Calu3 (cell line): ENCODE data around the gene CHADL. TPM values are rescaled to one million over a fixed set of nuclear protein-coding genes. Genes with fewer than 3 reads are reported as not detected.

Experiments used
- BruUV-seq: library from RNA; stranded (reverse); fragments of 400-500 nt; replicated peaks from 2 replicates; lab custom pipeline; 2021; lab: Mats Ljungman, UMichigan
- CTCF ChIA-PET: fragments of 300-600 bp; sonication (Branson Sonifier 250); formaldehyde crosslinking; loops from one replicate; lab custom pipeline; 2022; ENCODE audit warnings: antibody characterized with exemption; lab: Charles Lee
- DNase-seq: peaks from one replicate; pipeline ENCODE4 v3.0.0; 2022
- H3K27ac Mint-ChIP-seq: one replicate; pipeline ENCODE4 v1.8.0; 2022; ENCODE audit warnings: mixed read lengths; ENCODE audit not compliant: unreplicated experiment
- H3K27me3 Mint-ChIP-seq: one replicate; pipeline ENCODE4 v1.8.0; 2022; ENCODE audit warnings: mixed read lengths; ENCODE audit not compliant: unreplicated experiment
- H3K36me3 Mint-ChIP-seq: one replicate; pipeline ENCODE4 v1.8.0; 2022; ENCODE audit warnings: mild to moderate bottlenecking, moderate library complexity, mixed read lengths; ENCODE audit not compliant: insufficient read depth, unreplicated experiment
- H3K4me1 Mint-ChIP-seq: one replicate; pipeline ENCODE4 v1.8.0; 2022; ENCODE audit warnings: mild to moderate bottlenecking, low read depth, mixed read lengths; ENCODE audit not compliant: unreplicated experiment
- H3K4me3 Mint-ChIP-seq: one replicate; pipeline ENCODE4 v1.8.0; 2022; ENCODE audit warnings: mild to moderate bottlenecking, low read depth, moderate library complexity, mixed read lengths; ENCODE audit not compliant: unreplicated experiment
- H3K9me3 Mint-ChIP-seq: one replicate; pipeline ENCODE4 v1.8.0; 2022; ENCODE audit warnings: low read depth, mixed read lengths; ENCODE audit not compliant: unreplicated experiment
- CTCF ChIP-seq: fragments of 200-600 bp; IDR thresholded peaks from one replicate; pipeline ENCODE4 v1.8.0; 2022; ENCODE audit warnings: antibody characterized with exemption; ENCODE audit not compliant: unreplicated experiment
- intact Hi-C: fragments of 100-400 bp; cut with micrococcal nuclease; formaldehyde crosslinking; loops from one replicate; pipeline ENCODE4 v1.10.0; 2022; ENCODE audit not compliant: unreplicated experiment
- total RNA-seq: library from RNA; stranded (reverse); gene quantifications from 2 replicates; pipeline ENCODE4 v1.2.3, GENCODE V29; 2022

Gene CHADL
- total RNA-seq, 1 experiment from 2014 or later: 0.73 TPM

- TF ChIP-seq CTCF: no peak
- no TSS peak for BruUV-seq
- DNase-seq: no peak
- peaks cover 35% of the 10 kb centered on the region for H3K36me3 Mint-ChIP-seq
- no peaks in the 10 kb centered on the region for H3K27me3 Mint-ChIP-seq
- intact Hi-C loops: no loop called here
- H3K9me3 Mint-ChIP-seq: no peaks in the 10 kb centered on the region
- H3K27ac Mint-ChIP-seq: no peak overlapping the region
- no peak overlapping the region for H3K4me3 Mint-ChIP-seq
- H3K4me1 Mint-ChIP-seq: no peaks in the 10 kb centered on the region
- CTCF ChIA-PET: no interaction called here
Measured at GRCh38 chr22:41226723-41227655, 13.7 kb downstream of the CHADL start.

- no peak for DNase-seq
- H3K4me3 Mint-ChIP-seq: no peak overlapping the region
- H3K9me3 Mint-ChIP-seq: no peaks in the 10 kb centered on the region
- CTCF ChIA-PET: interaction anchor here (0.6 kb wide), 1 partner anchor 15 kb away, joined by 6 read pairs; no protein-coding TSS in a partner anchor
- H3K4me1 Mint-ChIP-seq: no peaks in the 10 kb centered on the region
- intact Hi-C loops: no loop called here
- BruUV-seq: no TSS peak
- no peak for TF ChIP-seq CTCF
- no peak overlapping the region for H3K27ac Mint-ChIP-seq
- no peaks in the 10 kb centered on the region for H3K27me3 Mint-ChIP-seq
- peaks cover 47% of the 10 kb centered on the region for H3K36me3 Mint-ChIP-seq
Measured at GRCh38 chr22:41223535-41223934, 17.2 kb downstream of the CHADL start.

- no peaks in the 10 kb centered on the region for H3K4me1 Mint-ChIP-seq
- CTCF ChIA-PET: interaction anchor here (0.6 kb wide), 2 partner anchors 15 to 51 kb away, joined by 3 to 6 read pairs; no protein-coding TSS in a partner anchor
- H3K4me3 Mint-ChIP-seq: no peak overlapping the region
- no peaks in the 10 kb centered on the region for H3K27me3 Mint-ChIP-seq
- peaks cover 47% of the 10 kb centered on the region for H3K36me3 Mint-ChIP-seq
- no peak for DNase-seq
- no TSS peak for BruUV-seq
- no peak overlapping the region for H3K27ac Mint-ChIP-seq
- H3K9me3 Mint-ChIP-seq: no peaks in the 10 kb centered on the region
- intact Hi-C loops: no loop called here
- TF ChIP-seq CTCF: no peak
Measured at GRCh38 chr22:41222846-41223507, 17.8 kb downstream of the CHADL start.

DNA sequence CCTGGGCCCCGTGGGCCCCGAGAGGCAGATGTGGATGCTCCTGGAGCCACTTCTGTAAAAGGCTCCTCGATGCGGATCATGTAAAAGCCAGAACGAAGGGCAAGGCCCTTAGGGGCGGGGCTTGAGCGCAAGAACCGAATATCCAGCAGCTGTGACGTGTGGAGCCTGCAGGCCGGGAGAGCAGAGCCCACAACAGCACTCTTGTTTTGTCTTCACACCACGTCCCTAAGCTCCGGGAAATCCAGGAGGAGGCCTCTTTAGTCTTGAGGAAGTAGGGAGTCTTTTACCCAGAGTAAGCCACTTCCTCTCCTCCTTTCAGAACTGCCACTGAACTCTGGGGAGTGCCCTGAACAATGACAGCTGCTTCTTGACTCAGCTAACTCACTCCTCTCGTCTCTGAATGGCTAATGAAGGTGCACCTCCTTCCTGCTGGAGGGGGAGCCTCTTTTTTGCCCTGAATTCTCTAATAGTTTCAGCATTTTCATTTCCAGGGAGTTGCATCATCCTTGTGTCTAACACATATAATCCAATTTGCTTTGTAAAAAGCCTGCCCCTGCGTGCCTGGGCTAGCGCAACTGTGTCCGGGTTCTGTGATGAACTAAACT is 23.1 kb downstream of the CHADL start:
- H3K4me1 Mint-ChIP-seq: peaks cover 8% of the 10 kb centered on the region
- H3K4me3 Mint-ChIP-seq: no peak overlapping the region
- no peak overlapping the region for H3K27ac Mint-ChIP-seq
- intact Hi-C loops: no loop called here
- no peak for TF ChIP-seq CTCF
- H3K9me3 Mint-ChIP-seq: peaks cover 2% of the 10 kb centered on the region
- peaks cover 31% of the 10 kb centered on the region for H3K36me3 Mint-ChIP-seq
- H3K27me3 Mint-ChIP-seq: no peaks in the 10 kb centered on the region
- CTCF ChIA-PET: no interaction called here
- BruUV-seq: no TSS peak
- DNase-seq: no peak
